ENCODE results near the gene JSRP1. TPM values are rescaled to one million over a fixed set of nuclear protein-coding genes. Genes with fewer than 3 reads are reported as not detected.

Gene JSRP1
- total RNA-seq, 2 experiments from 2014 or later = 0.39 to 0.75 TPM

DNA sequence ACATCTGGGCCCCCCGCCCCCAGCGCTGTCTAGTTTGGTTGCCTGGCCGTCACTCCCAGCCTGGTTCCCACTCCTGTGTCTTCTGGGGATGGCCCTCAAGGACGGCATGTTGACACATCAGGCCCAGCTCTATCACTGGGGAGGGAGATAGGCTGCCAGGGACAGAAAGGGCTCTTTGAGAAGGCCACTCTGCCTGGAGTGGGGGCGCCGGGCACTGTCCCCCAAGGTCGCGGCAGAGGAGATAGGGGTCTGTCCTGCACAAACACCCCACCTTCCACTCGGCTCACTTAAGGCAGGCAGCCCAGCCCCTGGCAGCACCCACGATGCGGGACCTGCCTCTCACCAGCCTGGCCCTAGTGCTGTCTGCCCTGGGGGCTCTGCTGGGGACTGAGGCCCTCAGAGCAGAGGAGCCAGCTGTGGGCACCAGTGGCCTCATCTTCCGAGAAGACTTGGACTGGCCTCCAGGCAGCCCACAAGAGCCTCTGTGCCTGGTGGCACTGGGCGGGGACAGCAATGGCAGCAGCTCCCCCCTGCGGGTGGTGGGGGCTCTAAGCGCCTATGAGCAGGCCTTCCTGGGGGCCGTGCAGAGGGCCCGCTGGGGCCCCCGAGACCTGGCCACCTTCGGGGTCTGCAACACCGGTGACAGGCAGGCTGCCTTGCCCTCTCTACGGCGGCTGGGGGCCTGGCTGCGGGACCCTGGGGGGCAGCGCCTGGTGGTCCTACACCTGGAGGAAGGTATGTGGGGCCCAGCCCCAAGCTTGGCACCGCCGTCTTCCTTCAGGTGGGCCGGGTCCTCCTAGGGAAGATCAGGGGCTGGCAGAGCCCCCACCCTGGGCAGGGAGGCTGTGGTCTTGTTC lies 7.0 kb downstream of the JSRP1 start, which contains the start of gene AMH:
Gene AMH, plus strand, starts transcription at position 314 of the 857 bp plus-strand sequence. Its CDS starts 10 bp downstream, at position 324.
- Mint-ChIP-seq H3K36me3 (ENCODE audit: low read depth) (peaks cover 15% of the 10 kb centered on the region), H3K27ac (no peak within 1 kb of the TSS), H3K4me1 (peaks cover 9% of the 10 kb centered on the region), H3K27me3 (peaks cover 4% of the 10 kb centered on the region), H3K4me3 (no peak within 1 kb of the TSS), H3K9me3 (ENCODE audit: low read depth) (no peaks in the 10 kb centered on the region)
- DNase-seq (no peak), ATAC-seq (peak; percentile 8)
- intact Hi-C loops (cut with DNase I, micrococcal nuclease) = no loop called here
- POLR2A ChIA-PET = interaction anchor here (0.6 to 1.9 kb wide), 3 partner anchors 9 to 12 kb away, joined by 4 to 11 read pairs (median 5); no protein-coding TSS in a partner anchor
- CTCF ChIA-PET = interaction anchor here (0.6 to 0.8 kb wide), 2 partner anchors 14 to 89 kb away, joined by 3 to 4 read pairs; no protein-coding TSS in a partner anchor

DNA sequence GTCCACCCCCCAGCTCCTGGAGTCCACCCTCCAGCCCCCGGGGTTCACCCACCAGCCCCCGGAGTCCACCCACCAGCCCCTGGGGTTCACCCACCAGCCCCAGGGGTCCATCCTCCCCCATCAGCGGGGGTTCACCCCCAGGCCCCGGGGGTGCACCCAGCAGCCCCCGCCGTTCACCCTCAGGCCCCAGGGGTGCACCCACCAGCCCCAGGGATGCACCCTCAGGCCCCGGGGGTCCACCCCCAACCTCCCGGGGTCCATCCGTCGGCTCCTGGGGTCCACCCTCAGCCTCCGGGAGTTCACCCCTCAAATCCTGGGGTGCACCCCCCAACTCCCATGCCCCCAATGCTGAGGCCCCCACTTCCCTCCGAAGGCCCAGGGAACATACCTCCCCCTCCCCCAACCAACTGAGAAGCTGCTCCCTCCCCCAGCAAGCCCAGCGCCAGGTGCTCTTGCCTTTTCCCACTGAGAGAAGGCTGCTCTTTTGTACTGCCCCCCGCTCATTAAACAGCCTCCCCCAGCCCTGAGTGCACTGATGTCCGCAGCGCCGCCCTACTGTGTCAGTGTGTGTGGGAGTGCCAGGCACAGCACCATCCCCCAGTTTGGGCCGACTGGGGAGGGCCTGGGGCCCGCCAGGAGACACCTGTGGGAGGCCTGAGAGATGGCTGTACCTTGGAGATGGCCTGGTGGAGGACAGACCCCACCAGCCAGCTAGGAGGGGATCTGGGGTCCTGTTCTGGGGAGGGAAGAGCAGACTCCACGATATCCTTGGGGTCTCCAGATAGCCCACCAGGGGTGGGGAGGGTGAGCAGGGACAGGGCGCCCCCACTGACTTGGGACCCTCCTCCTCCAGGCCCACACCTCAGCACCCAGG lies 7.8 kb downstream of the JSRP1 start:
- intact Hi-C loops (cut with DNase I, micrococcal nuclease) = no loop called here
- Mint-ChIP-seq H3K36me3 (ENCODE audit: low read depth) (peaks cover 20% of the 10 kb centered on the region), H3K4me3 (no peak overlapping the region), H3K27ac (no peak overlapping the region), H3K4me1 (peaks cover 5% of the 10 kb centered on the region), H3K27me3 (peaks cover 2% of the 10 kb centered on the region), H3K9me3 (ENCODE audit: low read depth) (no peaks in the 10 kb centered on the region)
- DNase-seq = no peak
- ChIA-PET POLR2A (interaction anchor here (0.5 to 1.0 kb wide), 5 partner anchors 9 to 504 kb away, joined by 3 to 5 read pairs (median 3); no protein-coding TSS in a partner anchor), CTCF (interaction anchor here (0.8 kb wide), 1 partner anchor 89 kb away, joined by 4 read pairs; no protein-coding TSS in a partner anchor)
- ATAC-seq = no peak

DNA sequence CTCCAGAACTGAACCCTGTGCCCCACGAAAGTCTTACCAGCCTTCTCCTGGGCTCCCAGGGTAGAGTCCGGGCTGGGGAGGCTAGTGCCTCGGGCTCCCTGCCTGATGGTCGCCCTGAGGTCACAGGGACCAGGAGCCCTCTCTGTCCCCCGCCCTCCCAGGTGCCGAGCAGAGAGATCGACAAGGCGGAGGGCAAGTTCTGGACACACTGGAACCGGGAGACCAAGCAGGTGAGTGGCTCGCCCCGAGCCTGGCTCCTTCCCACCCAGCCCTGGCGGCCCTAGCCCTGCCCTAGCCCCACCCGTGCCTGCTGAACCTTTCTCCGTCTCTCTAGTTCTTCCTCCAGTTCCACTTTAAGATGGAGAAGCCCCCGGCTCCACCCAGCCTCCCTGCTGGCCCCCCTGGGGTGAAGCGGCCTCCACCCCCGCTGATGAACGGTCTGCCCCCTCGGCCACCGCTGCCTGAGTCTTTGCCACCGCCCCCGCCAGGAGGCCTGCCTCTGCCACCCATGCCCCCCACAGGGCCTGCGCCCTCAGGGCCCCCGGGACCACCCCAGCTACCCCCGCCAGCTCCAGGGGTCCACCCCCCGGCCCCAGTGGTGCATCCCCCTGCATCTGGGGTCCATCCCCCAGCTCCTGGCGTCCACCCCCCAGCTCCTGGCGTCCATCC lies 8.7 kb downstream of the JSRP1 start:
- Mint-ChIP-seq H3K27ac (no peak overlapping the region), H3K4me3 (no peak overlapping the region), H3K4me1 (peaks cover 4% of the 10 kb centered on the region), H3K36me3 (ENCODE audit: low read depth) (peaks cover 22% of the 10 kb centered on the region), H3K9me3 (ENCODE audit: low read depth) (no peaks in the 10 kb centered on the region), H3K27me3 (peaks cover 2% of the 10 kb centered on the region)
- no peak for DNase-seq
- ChIA-PET CTCF (no interaction called here), POLR2A (interaction anchor here (0.5 to 0.7 kb wide), 4 partner anchors 8 to 505 kb away, joined by 3 read pairs; no protein-coding TSS in a partner anchor)
- intact Hi-C loops (cut with DNase I, micrococcal nuclease) = no loop called here
- ATAC-seq = no peak

DNA sequence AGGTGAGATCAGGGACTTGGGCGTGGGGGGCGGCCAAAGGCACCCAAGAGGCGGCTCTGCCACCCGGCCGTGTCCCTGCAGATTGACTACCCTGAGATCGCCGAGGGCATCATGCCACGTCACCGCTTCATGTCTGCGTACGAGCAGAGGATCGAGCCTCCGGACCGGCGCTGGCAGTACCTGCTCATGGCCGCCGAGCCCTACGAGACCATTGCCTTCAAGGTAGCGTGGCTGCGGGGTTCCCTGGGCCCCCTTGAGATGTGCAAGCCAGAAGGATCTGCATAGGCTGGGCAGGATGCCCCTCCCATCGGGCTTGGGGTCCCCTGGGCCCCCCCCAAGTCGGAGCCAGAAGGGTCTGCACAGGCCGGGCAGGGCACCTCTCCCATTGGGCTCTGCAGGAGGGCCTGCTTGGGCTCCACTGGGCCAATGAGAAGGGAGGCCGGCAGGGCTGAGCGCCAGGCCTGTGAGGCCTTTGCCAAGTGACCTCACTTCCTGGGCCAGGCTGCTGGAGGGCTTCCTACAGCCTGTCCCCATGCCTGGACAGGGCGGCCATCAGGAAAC lies 9.3 kb downstream of the JSRP1 start:
- H3K9me3 Mint-ChIP-seq (ENCODE audit: low read depth) = no peaks in the 10 kb centered on the region
- H3K27me3 Mint-ChIP-seq = peaks cover 2% of the 10 kb centered on the region
- ChIA-PET POLR2A (no interaction called here), CTCF (no interaction called here)
- H3K4me3 Mint-ChIP-seq = no peak overlapping the region
- peaks cover 26% of the 10 kb centered on the region for H3K36me3 Mint-ChIP-seq (ENCODE audit: low read depth)
- H3K4me1 Mint-ChIP-seq = peaks cover 9% of the 10 kb centered on the region
- intact Hi-C loops (cut with DNase I, micrococcal nuclease) = no loop called here
- H3K27ac Mint-ChIP-seq = no peak overlapping the region
- ATAC-seq = no peak
- no peak for DNase-seq

DNA sequence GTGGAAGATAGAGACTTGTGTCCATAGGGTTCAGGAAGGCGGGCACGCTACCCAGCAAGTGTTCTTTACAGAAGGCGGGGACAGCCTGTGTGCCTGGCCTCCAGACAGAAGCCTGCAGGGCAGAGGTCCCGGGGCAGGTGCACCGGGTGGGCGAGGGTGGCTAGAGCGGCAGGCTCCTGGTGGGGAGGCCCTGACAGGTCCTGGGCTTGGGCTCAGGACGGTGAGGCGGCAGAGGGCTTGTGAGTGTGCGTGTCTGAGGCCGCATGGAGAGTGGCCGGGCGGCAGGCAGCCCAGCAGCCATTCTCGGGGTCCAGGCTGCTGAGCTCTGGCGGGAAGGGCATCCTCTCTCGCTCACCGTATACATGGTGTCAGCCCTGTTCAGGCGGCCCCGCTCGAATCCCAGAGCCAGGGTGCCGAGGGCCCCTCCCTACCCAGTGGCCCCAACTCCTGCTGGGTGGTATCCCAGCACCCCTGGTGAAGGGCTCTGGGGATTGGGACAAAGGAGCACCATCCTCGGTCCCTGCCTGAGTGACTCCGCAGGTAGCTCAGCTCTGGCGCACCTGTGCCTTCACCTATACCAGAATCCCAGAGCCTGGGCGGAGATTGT lies 10.1 kb downstream of the JSRP1 start:
- Mint-ChIP-seq H3K9me3 (ENCODE audit: low read depth) (no peaks in the 10 kb centered on the region), H3K4me3 (no peak overlapping the region), H3K27me3 (peaks cover 2% of the 10 kb centered on the region), H3K4me1 (peaks cover 17% of the 10 kb centered on the region), H3K36me3 (ENCODE audit: low read depth) (peaks cover 33% of the 10 kb centered on the region), H3K27ac (no peak overlapping the region)
- CTCF ChIA-PET = interaction anchor here (0.6 kb wide), 1 partner anchor 9 kb away, joined by 3 read pairs; no protein-coding TSS in a partner anchor
- intact Hi-C loops (cut with DNase I, micrococcal nuclease) = no loop called here
- DNase-seq = no peak
- POLR2A ChIA-PET = interaction anchor here (0.6 kb wide), 1 partner anchor 26 kb away, joined by 3 read pairs; no protein-coding TSS in a partner anchor
- ATAC-seq = no peak

DNA sequence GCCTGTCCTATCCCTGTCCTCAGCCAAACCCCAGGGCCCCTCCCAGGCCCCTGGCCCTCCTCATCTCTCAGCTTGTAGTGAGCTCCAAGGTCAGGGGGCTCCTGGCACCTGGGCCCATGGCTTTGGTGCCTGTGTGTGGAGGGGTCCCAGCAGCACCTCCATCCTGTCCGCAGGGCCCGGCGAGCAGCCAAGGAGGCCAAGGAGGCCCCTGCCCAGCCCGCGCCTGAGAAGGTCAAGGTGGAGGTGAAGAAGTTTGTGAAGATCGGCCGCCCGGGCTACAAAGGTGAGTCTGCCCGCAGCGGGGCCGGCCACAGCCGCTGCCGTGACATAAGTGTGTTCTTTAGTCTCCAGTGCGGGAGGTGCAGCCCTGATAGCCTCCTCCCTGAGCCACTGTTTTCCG lies 10.9 kb downstream of the JSRP1 start:
- Mint-ChIP-seq H3K4me3 (no peak overlapping the region), H3K9me3 (ENCODE audit: low read depth) (no peaks in the 10 kb centered on the region), H3K27ac (no peak overlapping the region), H3K36me3 (ENCODE audit: low read depth) (peaks cover 42% of the 10 kb centered on the region), H3K27me3 (peaks cover 2% of the 10 kb centered on the region), H3K4me1 (peaks cover 25% of the 10 kb centered on the region)
- intact Hi-C loops (cut with DNase I, micrococcal nuclease) = no loop called here
- ATAC-seq (no peak), DNase-seq (no peak)
- POLR2A ChIA-PET = interaction anchor here (0.6 kb wide), 1 partner anchor 27 kb away, joined by 3 read pairs; no protein-coding TSS in a partner anchor
- CTCF ChIA-PET = no interaction called here

DNA sequence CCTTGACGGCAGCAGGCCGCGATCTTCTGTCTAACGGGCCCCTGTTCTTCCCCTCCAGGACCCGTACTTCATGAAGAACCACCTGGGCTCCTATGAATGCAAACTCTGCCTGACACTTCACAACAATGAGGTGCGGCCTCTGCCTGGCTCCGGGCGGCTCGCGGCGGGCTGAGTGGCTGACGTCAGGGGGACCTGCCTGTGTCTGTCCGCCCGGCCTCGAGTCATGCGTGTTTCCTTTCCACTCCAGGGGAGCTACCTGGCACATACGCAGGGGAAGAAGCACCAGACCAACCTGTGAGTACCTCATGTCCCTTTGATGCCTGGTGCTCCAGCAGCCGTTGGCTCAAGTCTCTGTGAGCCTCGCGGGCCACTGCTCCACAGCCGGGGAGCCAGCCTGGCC lies 11.7 kb downstream of the JSRP1 start:
- H3K36me3 Mint-ChIP-seq (ENCODE audit: low read depth) = peaks cover 48% of the 10 kb centered on the region
- H3K27ac Mint-ChIP-seq = no peak overlapping the region
- peaks cover 31% of the 10 kb centered on the region for H3K4me1 Mint-ChIP-seq
- DNase-seq (no peak), ATAC-seq (no peak)
- CTCF ChIA-PET = no interaction called here
- H3K27me3 Mint-ChIP-seq = no peaks in the 10 kb centered on the region
- no peak overlapping the region for H3K4me3 Mint-ChIP-seq
- no peaks in the 10 kb centered on the region for H3K9me3 Mint-ChIP-seq (ENCODE audit: low read depth)
- POLR2A ChIA-PET = no interaction called here
- intact Hi-C loops (cut with DNase I, micrococcal nuclease) = no loop called here

DNA sequence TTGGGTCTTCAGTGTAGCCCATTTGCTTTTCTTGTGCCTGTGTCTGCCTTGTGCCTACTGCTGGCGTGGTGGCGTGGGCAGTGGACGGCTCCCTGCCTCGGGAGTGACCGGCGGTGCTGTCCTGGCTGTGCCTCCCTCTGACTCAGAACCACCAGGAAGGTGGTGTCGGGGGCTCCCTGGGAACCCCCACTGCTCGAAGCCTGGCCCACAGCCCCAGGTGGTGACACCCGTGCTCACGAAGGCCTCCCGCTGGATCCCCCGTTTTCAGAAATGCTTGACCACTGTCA lies 12.1 kb downstream of the JSRP1 start:
- DNase-seq = no peak
- ATAC-seq = no peak
- CTCF ChIA-PET = no interaction called here
- H3K27ac Mint-ChIP-seq = no peak overlapping the region
- POLR2A ChIA-PET = no interaction called here
- peaks cover 50% of the 10 kb centered on the region for H3K36me3 Mint-ChIP-seq (ENCODE audit: low read depth)
- H3K27me3 Mint-ChIP-seq = no peaks in the 10 kb centered on the region
- H3K4me3 Mint-ChIP-seq = no peak overlapping the region
- no peaks in the 10 kb centered on the region for H3K9me3 Mint-ChIP-seq (ENCODE audit: low read depth)
- peaks cover 34% of the 10 kb centered on the region for H3K4me1 Mint-ChIP-seq
- intact Hi-C loops (cut with DNase I, micrococcal nuclease) = no loop called here

DNA sequence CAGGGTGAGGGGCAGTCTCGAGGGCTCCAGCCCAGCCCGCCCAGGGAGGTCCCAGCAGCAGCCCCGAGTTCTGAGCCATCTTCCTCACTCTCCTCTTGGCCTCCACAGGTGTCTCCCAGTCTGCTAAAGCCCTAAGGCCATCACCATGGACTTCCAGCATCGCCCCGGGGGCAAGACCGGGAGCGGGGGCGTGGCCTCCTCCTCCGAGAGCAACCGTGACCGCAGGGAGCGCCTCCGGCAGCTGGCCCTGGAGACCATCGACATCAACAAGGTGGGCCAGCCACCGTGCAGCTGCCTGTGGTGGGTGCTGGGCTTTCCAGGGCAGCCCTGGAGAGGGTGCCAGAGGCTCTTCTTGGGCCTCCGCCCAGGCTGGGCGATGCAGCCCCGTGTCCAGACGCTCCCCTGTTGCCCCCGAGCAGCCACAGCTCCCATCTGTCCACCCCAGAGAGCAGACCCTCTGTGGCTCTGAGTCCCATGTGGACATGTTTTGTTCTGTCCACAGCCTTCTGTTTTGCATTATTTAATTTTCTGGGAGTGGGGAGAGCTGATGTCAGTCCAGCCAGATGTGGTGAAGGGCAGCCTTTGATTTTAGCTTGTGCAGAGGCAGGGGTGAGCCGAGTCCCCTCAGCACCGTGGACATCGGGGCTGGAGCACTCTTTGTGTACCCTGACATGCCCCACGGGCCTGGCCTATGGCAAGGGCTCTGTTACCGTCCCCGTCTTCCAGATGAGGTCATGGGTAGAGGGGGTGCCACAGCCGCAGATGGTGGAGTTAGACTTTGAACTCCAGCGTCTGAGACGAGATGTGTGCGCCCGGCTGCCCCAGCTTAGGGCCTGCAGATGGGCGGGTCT lies 12.7 kb downstream of the JSRP1 start:
- CTCF ChIA-PET = no interaction called here
- H3K27ac Mint-ChIP-seq = no peak overlapping the region
- peaks cover 39% of the 10 kb centered on the region for H3K4me1 Mint-ChIP-seq
- POLR2A ChIA-PET = no interaction called here
- ATAC-seq (no peak), DNase-seq (no peak)
- intact Hi-C loops (cut with DNase I, micrococcal nuclease) = no loop called here
- no peaks in the 10 kb centered on the region for H3K9me3 Mint-ChIP-seq (ENCODE audit: low read depth)
- no peak overlapping the region for H3K4me3 Mint-ChIP-seq
- H3K27me3 Mint-ChIP-seq = no peaks in the 10 kb centered on the region
- H3K36me3 Mint-ChIP-seq (ENCODE audit: low read depth) = peaks cover 52% of the 10 kb centered on the region

DNA sequence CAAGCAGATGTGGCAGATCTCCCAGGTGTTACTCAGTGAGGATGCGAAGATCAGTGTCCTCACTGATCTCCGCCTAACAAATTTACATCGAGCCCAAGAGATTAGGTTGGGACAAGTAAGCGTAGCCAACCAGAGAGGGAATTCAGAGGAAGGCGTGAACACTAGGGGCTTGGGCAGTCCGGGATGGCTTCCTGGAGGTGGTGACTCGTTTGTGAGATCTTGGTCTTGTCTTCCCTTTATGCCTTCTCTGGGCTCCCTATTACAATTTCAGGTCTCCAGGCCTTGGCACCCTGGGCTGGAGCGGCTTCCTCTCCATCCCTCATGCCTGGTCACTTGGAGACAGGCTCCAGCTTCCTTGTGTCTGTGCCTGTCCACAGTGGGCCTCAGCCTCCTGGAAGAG lies 13.4 kb downstream of the JSRP1 start:
- no peak overlapping the region for H3K27ac Mint-ChIP-seq
- intact Hi-C loops (cut with DNase I, micrococcal nuclease) = no loop called here
- POLR2A ChIA-PET = no interaction called here
- no peak overlapping the region for H3K4me3 Mint-ChIP-seq
- no peak for DNase-seq
- H3K36me3 Mint-ChIP-seq (ENCODE audit: low read depth) = peaks cover 58% of the 10 kb centered on the region
- no peaks in the 10 kb centered on the region for H3K27me3 Mint-ChIP-seq
- CTCF ChIA-PET = no interaction called here
- H3K9me3 Mint-ChIP-seq (ENCODE audit: low read depth) = no peaks in the 10 kb centered on the region
- H3K4me1 Mint-ChIP-seq = peaks cover 46% of the 10 kb centered on the region
- no peak for ATAC-seq
